Parathyroid adenoma (tissue), 2 donors: ENCODE data around the gene CLCA2.
A peak's percentile ranks its signal among the peaks of the same experiment; 100 is the strongest.

Experiments used
- H2AFZ ChIP-seq: fragments of 300-600 bp; sonication (generic); one replicate; pipeline ENCODE4 v1.7.0; 2017; ENCODE audit warnings: antibody characterized with exemption, mild to moderate bottlenecking
- H3K27ac ChIP-seq: fragments of 300-600 bp; sonication (generic); one replicate; pipeline ENCODE4 v1.7.0; 2017
- H3K27me3 ChIP-seq: fragments of 300-600 bp; sonication (generic); one replicate; pipeline ENCODE4 v1.7.0; 2017; ENCODE audit warnings: low read length; ENCODE audit not compliant: control insufficient read depth, insufficient read depth
- H3K36me3 ChIP-seq: fragments of 300-600 bp; sonication (generic); one replicate; pipeline ENCODE4 v1.7.0; 2017; ENCODE audit warnings: low read length; ENCODE audit not compliant: control insufficient read depth, insufficient read depth
- H3K4me1 ChIP-seq: fragments of 300-600 bp; sonication (generic); one replicate; pipeline ENCODE4 v1.7.0; 2017; ENCODE audit warnings: control low read depth
- H3K4me2 ChIP-seq: fragments of 300-600 bp; sonication (generic); one replicate; pipeline ENCODE4 v1.7.0; 2017; ENCODE audit warnings: low read length
- H3K4me3 ChIP-seq: fragments of 300-600 bp; sonication (generic); one replicate; pipeline ENCODE4 v1.7.0; 2017; ENCODE audit warnings: low read depth, low read length
- H3K79me2 ChIP-seq: fragments of 300-600 bp; sonication (generic); one replicate; pipeline ENCODE4 v1.7.0; 2017; ENCODE audit warnings: control low read depth
- H3K9ac ChIP-seq: fragments of 300-600 bp; sonication (generic); one replicate; pipeline ENCODE4 v1.7.0; 2017; ENCODE audit warnings: mild to moderate bottlenecking
- H3K9me3 ChIP-seq: fragments of 300-600 bp; sonication (generic); one replicate; pipeline ENCODE4 v1.7.0; 2017; ENCODE audit warnings: low read length; ENCODE audit not compliant: control insufficient read depth
- TF ChIP-seq, protein P1 (sequence below): fragments of 300-600 bp; sonication (generic); IDR thresholded peaks from one replicate; pipeline ENCODE4 v1.7.0; 2017; ENCODE audit warnings: antibody characterized with exemption, mild to moderate bottlenecking
- donor health status: primary hyperparathyroidism.

The CLCA2 gene

GRCh38 chr1:86423873-86424272, at the start of gene CLCA2:
Gene CLCA2, plus strand, starts transcription at chr1:86424171. Its CDS starts 77 bp downstream, at chr1:86424248.
- Histone ChIP-seq H3K27ac (peak within 1 kb of the TSS; percentile 24), H3K79me2 (no peaks in the 10 kb centered on the region), H3K9me3 (no peaks in the 10 kb centered on the region), H3K4me1 (no peaks in the 10 kb centered on the region), H3K4me2 (no peak within 1 kb of the TSS), H3K9ac (no peak within 1 kb of the TSS), H2AFZ (no peak within 1 kb of the TSS), H3K4me3 (no peak within 1 kb of the TSS), H3K27me3 (no peaks in the 10 kb centered on the region), H3K36me3 (no peaks in the 10 kb centered on the region)
- TF ChIP-seq, protein P1, sequence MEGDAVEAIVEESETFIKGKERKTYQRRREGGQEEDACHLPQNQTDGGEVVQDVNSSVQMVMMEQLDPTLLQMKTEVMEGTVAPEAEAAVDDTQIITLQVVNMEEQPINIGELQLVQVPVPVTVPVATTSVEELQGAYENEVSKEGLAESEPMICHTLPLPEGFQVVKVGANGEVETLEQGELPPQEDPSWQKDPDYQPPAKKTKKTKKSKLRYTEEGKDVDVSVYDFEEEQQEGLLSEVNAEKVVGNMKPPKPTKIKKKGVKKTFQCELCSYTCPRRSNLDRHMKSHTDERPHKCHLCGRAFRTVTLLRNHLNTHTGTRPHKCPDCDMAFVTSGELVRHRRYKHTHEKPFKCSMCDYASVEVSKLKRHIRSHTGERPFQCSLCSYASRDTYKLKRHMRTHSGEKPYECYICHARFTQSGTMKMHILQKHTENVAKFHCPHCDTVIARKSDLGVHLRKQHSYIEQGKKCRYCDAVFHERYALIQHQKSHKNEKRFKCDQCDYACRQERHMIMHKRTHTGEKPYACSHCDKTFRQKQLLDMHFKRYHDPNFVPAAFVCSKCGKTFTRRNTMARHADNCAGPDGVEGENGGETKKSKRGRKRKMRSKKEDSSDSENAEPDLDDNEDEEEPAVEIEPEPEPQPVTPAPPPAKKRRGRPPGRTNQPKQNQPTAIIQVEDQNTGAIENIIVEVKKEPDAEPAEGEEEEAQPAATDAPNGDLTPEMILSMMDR = no peak

- H2AFZ ChIP-seq = no peak overlapping the region
- no peaks in the 10 kb centered on the region for H3K9me3 ChIP-seq
- no peak overlapping the region for H3K9ac ChIP-seq
- no peak overlapping the region for H3K4me2 ChIP-seq
- TF ChIP-seq, protein P1 = no peak
- no peaks in the 10 kb centered on the region for H3K27me3 ChIP-seq
- no peaks in the 10 kb centered on the region for H3K79me2 ChIP-seq
- no peaks in the 10 kb centered on the region for H3K4me1 ChIP-seq
- H3K27ac ChIP-seq = no peak overlapping the region
- H3K4me3 ChIP-seq = no peak overlapping the region
- H3K36me3 ChIP-seq = no peaks in the 10 kb centered on the region
Measured at GRCh38 chr1:86375688-86376087, 48.3 kb upstream of the CLCA2 start.

- Histone ChIP-seq H3K27ac (no peak overlapping the region), H3K36me3 (no peaks in the 10 kb centered on the region), H2AFZ (no peak overlapping the region), H3K4me1 (no peaks in the 10 kb centered on the region), H3K27me3 (no peaks in the 10 kb centered on the region), H3K79me2 (no peaks in the 10 kb centered on the region), H3K9ac (no peak overlapping the region), H3K4me3 (no peak overlapping the region), H3K9me3 (no peaks in the 10 kb centered on the region), H3K4me2 (no peak overlapping the region)
- TF ChIP-seq, protein P1 = no peak
Measured at GRCh38 chr1:86377341-86377740, 46.6 kb upstream of the CLCA2 start.

DNA sequence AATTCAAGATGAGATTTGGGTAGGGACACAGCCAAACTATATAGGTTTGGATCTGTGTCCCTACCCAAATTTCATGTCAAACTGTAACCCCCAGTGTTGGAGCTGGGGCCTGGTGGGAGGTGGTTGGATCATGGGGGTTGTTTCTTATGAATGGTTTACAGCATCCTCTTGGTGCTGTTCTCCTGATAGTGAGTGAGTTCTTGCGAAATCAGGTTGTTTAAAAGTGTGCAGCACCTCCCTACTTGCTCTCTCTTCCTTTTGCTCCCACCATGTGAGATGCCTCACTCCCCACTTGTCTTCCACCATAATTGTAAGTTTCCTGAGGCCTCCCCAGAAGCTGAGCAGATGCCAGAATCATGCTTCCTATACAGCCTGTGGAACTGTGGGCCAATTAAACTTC, 45.2 kb upstream of the CLCA2 start:
- no peaks in the 10 kb centered on the region for H3K9me3 ChIP-seq
- H3K79me2 ChIP-seq = no peaks in the 10 kb centered on the region
- TF ChIP-seq, protein P1 = no peak
- H3K9ac ChIP-seq = no peak overlapping the region
- no peak overlapping the region for H2AFZ ChIP-seq
- H3K4me3 ChIP-seq = no peak overlapping the region
- H3K4me1 ChIP-seq = no peaks in the 10 kb centered on the region
- no peak overlapping the region for H3K27ac ChIP-seq
- no peaks in the 10 kb centered on the region for H3K27me3 ChIP-seq
- no peaks in the 10 kb centered on the region for H3K36me3 ChIP-seq
- no peak overlapping the region for H3K4me2 ChIP-seq

- Histone ChIP-seq H3K4me2 (no peak overlapping the region), H2AFZ (no peak overlapping the region), H3K27me3 (no peaks in the 10 kb centered on the region), H3K9me3 (no peaks in the 10 kb centered on the region), H3K9ac (no peak overlapping the region), H3K27ac (no peak overlapping the region), H3K36me3 (no peaks in the 10 kb centered on the region), H3K79me2 (no peaks in the 10 kb centered on the region), H3K4me1 (no peaks in the 10 kb centered on the region), H3K4me3 (no peak overlapping the region)
- TF ChIP-seq, protein P1 = peak; percentile 64
Measured at GRCh38 chr1:86380257-86380861, 43.6 kb upstream of the CLCA2 start.
